IMR-90 (cell line): ENCODE measurements around the gene DYNC2LI1. TPM values are rescaled to one million over a fixed set of nuclear protein-coding genes. Genes with fewer than 3 reads are reported as not detected.

Experiments used
- ATAC-seq: fragments of 200-7000 bp; cut with Tn5 transposase; 2 replicates; pipeline ENCODE4 v1.9.1; 2020; ENCODE audit warnings: low read depth, mild to moderate bottlenecking, moderate library complexity
- BruUV-seq: library from RNA; stranded (reverse); fragments of 400-500 nt; replicated peaks from 2 replicates; lab custom pipeline; 2021; lab: Mats Ljungman, UMichigan
- CTCF ChIA-PET: fragments of 300-600 bp; formaldehyde crosslinking; extraction: SDS; loops from one replicate; lab custom pipeline; 2021; ENCODE audit warnings: antibody characterized with exemption; lab: Yijun Ruan, JAX
- POLR2A ChIA-PET: fragments of 300-600 bp; sonication (Branson Sonifier 250); formaldehyde crosslinking; loops from one replicate; lab custom pipeline; 2022; ENCODE audit warnings: antibody characterized with exemption; ENCODE audit not compliant: unreplicated experiment; lab: Charles Lee
- DNase-seq: peaks from one replicate; pipeline ENCODE4 v3.0.0; 2013
- H2AFZ ChIP-seq: replicated peaks from 2 replicates; pipeline ENCODE3; 2013; ENCODE audit warnings: low read length, mild to moderate bottlenecking; ENCODE audit not compliant: poor library complexity
- H2AK5ac ChIP-seq: 2 replicates; pipeline ENCODE4 v1.6.1; 2013; ENCODE audit warnings: low read depth, low read length, inconsistent platforms
- H2AK9ac ChIP-seq: replicated peaks from 2 replicates; pipeline ENCODE3; 2013; ENCODE audit warnings: mild to moderate bottlenecking, low read depth, low read length, moderate library complexity; ENCODE audit not compliant: poor library complexity
- H2BK120ac ChIP-seq: 2 replicates; pipeline ENCODE4 v1.6.1; 2013; ENCODE audit warnings: low read depth, low read length, inconsistent platforms
- H2BK15ac ChIP-seq: 3 replicates; pipeline ENCODE4 v1.6.1; 2013; ENCODE audit warnings: low read depth, low read length, inconsistent platforms
- H2BK20ac ChIP-seq: 2 replicates; pipeline ENCODE4 v1.6.1; 2013; ENCODE audit warnings: low read depth, mild to moderate bottlenecking, inconsistent platforms, low read length, moderate library complexity
- H2BK5ac ChIP-seq: 2 replicates; pipeline ENCODE4 v1.6.1; 2013; ENCODE audit warnings: mild to moderate bottlenecking, low read depth, low read length, inconsistent platforms; ENCODE audit not compliant: poor library complexity, severe bottlenecking
- H3K14ac ChIP-seq: replicated peaks from 2 replicates; pipeline ENCODE4 v1.6.1; 2013; ENCODE audit warnings: low read depth, low read length, inconsistent platforms
- H3K18ac ChIP-seq: 2 replicates; pipeline ENCODE4 v1.6.1; 2013; ENCODE audit warnings: low read depth, low read length, control low read depth
- H3K23ac ChIP-seq: 2 replicates; pipeline ENCODE4 v1.6.1; 2013; ENCODE audit warnings: low read depth, low read length, inconsistent platforms
- H3K27ac ChIP-seq: 2 replicates; pipeline ENCODE4 v1.5.1; 2013; ENCODE audit warnings: mild to moderate bottlenecking, control low read depth, low read length; ENCODE audit not compliant: insufficient read depth
- H3K27me3 ChIP-seq: 2 replicates; pipeline ENCODE4 v1.6.1; 2013; ENCODE audit warnings: low read length; ENCODE audit not compliant: control insufficient read depth, insufficient read depth
- H3K36me3 ChIP-seq: 2 replicates; pipeline ENCODE4 v1.6.1; 2013; ENCODE audit warnings: low read length, mixed read lengths; ENCODE audit not compliant: control insufficient read depth, insufficient read depth
- H3K4ac ChIP-seq: 2 replicates; pipeline ENCODE4 v1.6.1; 2013; ENCODE audit warnings: low read depth, low read length, inconsistent platforms
- H3K4me1 ChIP-seq: 2 replicates; pipeline ENCODE4 v1.6.1; 2013; ENCODE audit warnings: low read length, mixed read lengths; ENCODE audit not compliant: control insufficient read depth, insufficient read depth
- H3K4me2 ChIP-seq: 2 replicates; pipeline ENCODE4 v1.6.1; 2013; ENCODE audit warnings: low read depth, mild to moderate bottlenecking, control low read depth, low read length, moderate library complexity
- H3K4me3 ChIP-seq: 2 replicates; pipeline ENCODE4 v1.5.1; 2013; ENCODE audit warnings: low read depth, mild to moderate bottlenecking, control low read depth, low read length, moderate library complexity; ENCODE audit not compliant: insufficient read depth
- H3K56ac ChIP-seq: 2 replicates; pipeline ENCODE4 v1.6.1; 2013; ENCODE audit warnings: low read length, inconsistent platforms; ENCODE audit not compliant: insufficient read depth; ENCODE audit errors: extremely low read depth
- H3K79me1 ChIP-seq, 2 experiments: 2 replicates each; pipeline ENCODE4 v1.6.1; 2013; ENCODE audit warnings: low read length in 2 of 2, inconsistent platforms in 1 of 2, low read depth in 1 of 2
- H3K9ac ChIP-seq: 2 replicates; pipeline ENCODE4 v1.6.1; 2013; ENCODE audit warnings: low read depth, low read length, control low read depth
- H3K9me1 ChIP-seq: 2 replicates; pipeline ENCODE4 v1.6.1; 2013; ENCODE audit warnings: low read length, inconsistent platforms; ENCODE audit not compliant: insufficient read depth
- H3K9me3 ChIP-seq: 2 replicates; pipeline ENCODE4 v1.6.1; 2013; ENCODE audit warnings: low read length; ENCODE audit not compliant: control insufficient read depth, insufficient read depth
- H4K20me1 ChIP-seq: 2 replicates; pipeline ENCODE4 v1.6.1; 2013; ENCODE audit warnings: low read length, inconsistent platforms; ENCODE audit not compliant: insufficient read depth
- H4K5ac ChIP-seq: 2 replicates; pipeline ENCODE4 v1.6.1; 2013; ENCODE audit warnings: mild to moderate bottlenecking, low read depth, low read length, control low read depth
- H4K8ac ChIP-seq, 2 experiments: 2 replicates each; pipeline ENCODE4 v1.6.1; 2013; ENCODE audit warnings: low read depth in 2 of 2, low read length in 2 of 2, control low read depth in 1 of 2, inconsistent platforms in 1 of 2
- H4K91ac ChIP-seq: 2 replicates; pipeline ENCODE4 v1.6.1; 2013; ENCODE audit warnings: low read depth, low read length, inconsistent platforms; ENCODE audit not compliant: insufficient read depth
- BHLHE40 ChIP-seq: fragments of 150-350 bp; IDR thresholded peaks from 2 replicates; pipeline ENCODE4 v1.6.1; 2016; ENCODE audit warnings: mild to moderate bottlenecking, low read depth, low read length
- CEBPB ChIP-seq: IDR thresholded peaks from 2 replicates; pipeline ENCODE4 v1.6.1; 2012; ENCODE audit warnings: low read depth, low read length, improper control_type of control experiment
- CHD1 ChIP-seq: IDR thresholded peaks from 2 replicates; pipeline ENCODE4 v1.6.1; 2012; ENCODE audit warnings: low read depth, low read length, improper control_type of control experiment
- ELK1 ChIP-seq: fragments of 150-350 bp; IDR thresholded peaks from 2 replicates; pipeline ENCODE4 v1.6.1; 2016; ENCODE audit warnings: low read depth, mild to moderate bottlenecking, low read length, moderate library complexity, borderline replicate concordance
- FOS ChIP-seq: fragments of 150-350 bp; IDR thresholded peaks from 2 replicates; pipeline ENCODE4 v1.6.1; 2016; ENCODE audit warnings: low read depth, low read length
- MAFK ChIP-seq: IDR thresholded peaks from 2 replicates; pipeline ENCODE4 v1.6.1; 2012; ENCODE audit warnings: low read depth, low read length, improper control_type of control experiment
- MXI1 ChIP-seq: IDR thresholded peaks from 2 replicates; pipeline ENCODE4 v1.6.1; 2012; ENCODE audit warnings: low read depth, mild to moderate bottlenecking, low read length, moderate library complexity, borderline replicate concordance
- NFE2L2 ChIP-seq: fragments of 150-350 bp; IDR thresholded peaks from 2 replicates; pipeline ENCODE4 v1.6.1; 2016; ENCODE audit warnings: low read depth, mild to moderate bottlenecking, low read length
- RAD21 ChIP-seq: IDR thresholded peaks from 2 replicates; pipeline ENCODE4 v1.6.1; 2012; ENCODE audit warnings: low read length, improper control_type of control experiment
- RCOR1 ChIP-seq: IDR thresholded peaks from 2 replicates; pipeline ENCODE4 v1.6.1; 2012; ENCODE audit warnings: mild to moderate bottlenecking, low read length, improper control_type of control experiment; ENCODE audit not compliant: insufficient replicate concordance
- RFX5 ChIP-seq: IDR thresholded peaks from 2 replicates; pipeline ENCODE4 v1.8.0; 2012; ENCODE audit warnings: low read depth, mild to moderate bottlenecking, low read length, moderate library complexity
- SMC3 ChIP-seq: fragments of 150-350 bp; IDR thresholded peaks from 2 replicates; pipeline ENCODE4 v1.6.1; 2016; ENCODE audit warnings: low read depth, mild to moderate bottlenecking, antibody characterized with exemption, low read length, moderate library complexity
- USF2 ChIP-seq: fragments of 150-350 bp; IDR thresholded peaks from 2 replicates; pipeline ENCODE4 v1.6.1; 2017; ENCODE audit warnings: mild to moderate bottlenecking, antibody characterized with exemption, low read length, low read depth
- WGBS, 2 experiments: methylation state at CpG; one replicate each; pipeline versions ENCODE4 v1.1.5 to v1.1.7; 2013; ENCODE audit warnings: missing lambda C conversion rate in 2 of 2; ENCODE audit not compliant: insufficient read length in 1 of 2; ENCODE audit errors: extremely low coverage in 2 of 2; 5-methylcytosine and 5-hydroxymethylcytosine counted together
- dilution Hi-C: fragments of 300-500 bp; cut with HindIII; formaldehyde crosslinking; loops from one replicate; pipeline ENCODE4 v1.14.3; 2018; ENCODE audit warnings: low sequenced_read_pairs; ENCODE audit not compliant: unreplicated experiment
- in situ Hi-C: fragments of 300-500 bp; cut with MboI; formaldehyde crosslinking; loops from 3 replicates; pipeline ENCODE4 v1.14.3; 2019; ENCODE audit warnings: low sequenced_read_pairs, inconsistent platforms, mixed read lengths
- intact Hi-C: fragments of 100-400 bp; cut with micrococcal nuclease; formaldehyde crosslinking; loops from 2 replicates; pipeline ENCODE4 v1.10.0; 2022
- polyA plus RNA-seq, 3 experiments: library from polyadenylated mRNA; depleted of rRNA; stranded (reverse); fragments of >200 nt; gene quantifications; 2 replicates each; pipeline ENCODE4 v1.2.3, GENCODE V29; 2012; ENCODE audit warnings: low replicate concordance in 1 of 3
- total RNA-seq: library from RNA; depleted of rRNA; stranded (reverse); fragments of >200 nt; gene quantifications from 2 replicates; pipeline ENCODE4 v1.2.3, GENCODE V29; 2012
- TF ChIP-seq, protein P1 (sequence below): conservative IDR thresholded peaks from 2 replicates; pipeline ENCODE4 v1.5.1; 2012; ENCODE audit warnings: mild to moderate bottlenecking, low read depth, low read length, improper control_type of control experiment

DYNC2LI1 gene
- total and polyA plus RNA-seq, 2 of the 4 experiments (the other 2 are of a cell fraction), result 5.2 to 10.4 TPM

DNA sequence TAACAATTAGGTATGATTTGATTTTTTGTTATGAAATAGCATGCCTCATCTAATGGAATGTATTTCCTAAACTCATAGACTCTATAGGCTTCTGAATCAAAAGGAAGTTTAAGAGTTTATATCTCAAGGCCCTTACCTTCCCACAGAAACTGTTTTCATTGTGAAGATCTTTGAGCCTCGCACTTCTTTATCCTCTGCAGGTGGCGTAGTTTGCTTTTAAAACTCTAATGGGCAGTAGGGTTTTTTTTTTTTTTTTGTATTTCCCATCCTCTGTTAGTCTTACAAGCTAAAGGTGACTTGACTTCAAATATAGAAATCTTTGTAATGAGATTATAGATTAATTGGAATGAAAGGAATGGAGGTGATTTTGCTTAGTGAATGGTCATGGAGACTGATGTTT is 28.3 kb downstream of the DYNC2LI1 start:
- Histone ChIP-seq H3K56ac (no peak overlapping the region), H3K9ac (no peak overlapping the region), H3K14ac (no peak overlapping the region), H2AK9ac (no peak overlapping the region), H4K5ac (no peak overlapping the region), H3K9me1 (no peaks in the 10 kb centered on the region), H3K36me3 (peaks cover 4% of the 10 kb centered on the region; the same call in 1 of the 2 replicates), H3K4ac (no peak overlapping the region), H4K20me1 (no peaks in the 10 kb centered on the region), H3K4me2 (no peak overlapping the region), H2BK15ac (no peak overlapping the region), H3K9me3 (no peaks in the 10 kb centered on the region), H3K79me1 (no peaks in the 10 kb centered on the region), H2AFZ (no peak overlapping the region), H4K91ac (no peak overlapping the region), H3K27me3 (no peaks in the 10 kb centered on the region), H2BK20ac (no peak overlapping the region), H3K18ac (no peak overlapping the region), H3K4me1 (no peaks in the 10 kb centered on the region), H4K8ac (no peak overlapping the region), H3K27ac (no peak overlapping the region), H3K23ac (no peak overlapping the region), H2AK5ac (no peak overlapping the region), H2BK120ac (no peak overlapping the region), H3K4me3 (no peak overlapping the region), H2BK5ac (no peak overlapping the region)
- in situ Hi-C loops (no loop called here), intact Hi-C loops (no loop called here), dilution Hi-C loops (no loop called here)
- POLR2A ChIA-PET, result no interaction called here
- CTCF ChIA-PET, result interaction anchor here (0.7 to 1.0 kb wide), 2 partner anchors 12 to 27 kb away, joined by 3 read pairs; no protein-coding TSS in a partner anchor
- no peak for TF ChIP-seq RCOR1
- TF ChIP-seq ELK1, result no peak
- TF ChIP-seq BHLHE40, result no peak
- TF ChIP-seq, protein P1, sequence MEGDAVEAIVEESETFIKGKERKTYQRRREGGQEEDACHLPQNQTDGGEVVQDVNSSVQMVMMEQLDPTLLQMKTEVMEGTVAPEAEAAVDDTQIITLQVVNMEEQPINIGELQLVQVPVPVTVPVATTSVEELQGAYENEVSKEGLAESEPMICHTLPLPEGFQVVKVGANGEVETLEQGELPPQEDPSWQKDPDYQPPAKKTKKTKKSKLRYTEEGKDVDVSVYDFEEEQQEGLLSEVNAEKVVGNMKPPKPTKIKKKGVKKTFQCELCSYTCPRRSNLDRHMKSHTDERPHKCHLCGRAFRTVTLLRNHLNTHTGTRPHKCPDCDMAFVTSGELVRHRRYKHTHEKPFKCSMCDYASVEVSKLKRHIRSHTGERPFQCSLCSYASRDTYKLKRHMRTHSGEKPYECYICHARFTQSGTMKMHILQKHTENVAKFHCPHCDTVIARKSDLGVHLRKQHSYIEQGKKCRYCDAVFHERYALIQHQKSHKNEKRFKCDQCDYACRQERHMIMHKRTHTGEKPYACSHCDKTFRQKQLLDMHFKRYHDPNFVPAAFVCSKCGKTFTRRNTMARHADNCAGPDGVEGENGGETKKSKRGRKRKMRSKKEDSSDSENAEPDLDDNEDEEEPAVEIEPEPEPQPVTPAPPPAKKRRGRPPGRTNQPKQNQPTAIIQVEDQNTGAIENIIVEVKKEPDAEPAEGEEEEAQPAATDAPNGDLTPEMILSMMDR, result no peak
- TF ChIP-seq CHD1, result no peak
- no peak for TF ChIP-seq SMC3
- no peak for TF ChIP-seq NFE2L2
- no peak for TF ChIP-seq MAFK
- TF ChIP-seq MXI1, result no peak
- TF ChIP-seq RAD21, result no peak
- TF ChIP-seq CEBPB, result no peak
- no peak for TF ChIP-seq USF2
- TF ChIP-seq RFX5, result no peak
- TF ChIP-seq FOS, result no peak
- no CpG with 5 or more reads among the region's 2 CpGs for WGBS, 2 experiments
- BruUV-seq, result no TSS peak
- no peak for ATAC-seq
- DNase-seq, result no peak
